HG02885 (cell line): Measurements from ENCODE around the gene TMEM88.
A peak's percentile ranks its signal among the peaks of the same experiment; 100 is the strongest.
"Not testable (repeated sequence)": the region's sequence is repeated elsewhere in the genome, so short reads cannot be mapped to it uniquely, and the experiment has no call there.

Source experiments
- ATAC-seq: cut with Tn5 transposase; IDR thresholded peaks from one replicate; pipeline ENCODE4 v1.9.1; 2021; ENCODE audit warnings: mild to moderate bottlenecking; ENCODE audit not compliant: unreplicated experiment, poor library complexity

The TMEM88 gene

DNA sequence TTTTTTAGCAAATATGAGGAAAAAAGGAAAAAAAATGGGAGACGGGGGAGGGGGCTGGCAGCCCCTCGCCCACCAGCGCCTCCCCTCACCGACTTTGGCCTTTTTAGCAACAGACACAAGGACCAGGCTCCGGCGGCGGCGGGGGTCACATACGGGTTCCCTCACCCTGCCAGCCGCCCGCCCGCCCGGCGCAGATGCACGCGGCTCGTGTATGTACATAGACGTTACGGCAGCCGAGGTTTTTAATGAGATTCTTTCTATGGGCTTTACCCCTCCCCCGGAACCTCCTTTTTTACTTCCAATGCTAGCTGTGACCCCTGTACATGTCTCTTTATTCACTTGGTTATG, 1.2 kb upstream of the TMEM88 start:
- no peak for ATAC-seq

DNA sequence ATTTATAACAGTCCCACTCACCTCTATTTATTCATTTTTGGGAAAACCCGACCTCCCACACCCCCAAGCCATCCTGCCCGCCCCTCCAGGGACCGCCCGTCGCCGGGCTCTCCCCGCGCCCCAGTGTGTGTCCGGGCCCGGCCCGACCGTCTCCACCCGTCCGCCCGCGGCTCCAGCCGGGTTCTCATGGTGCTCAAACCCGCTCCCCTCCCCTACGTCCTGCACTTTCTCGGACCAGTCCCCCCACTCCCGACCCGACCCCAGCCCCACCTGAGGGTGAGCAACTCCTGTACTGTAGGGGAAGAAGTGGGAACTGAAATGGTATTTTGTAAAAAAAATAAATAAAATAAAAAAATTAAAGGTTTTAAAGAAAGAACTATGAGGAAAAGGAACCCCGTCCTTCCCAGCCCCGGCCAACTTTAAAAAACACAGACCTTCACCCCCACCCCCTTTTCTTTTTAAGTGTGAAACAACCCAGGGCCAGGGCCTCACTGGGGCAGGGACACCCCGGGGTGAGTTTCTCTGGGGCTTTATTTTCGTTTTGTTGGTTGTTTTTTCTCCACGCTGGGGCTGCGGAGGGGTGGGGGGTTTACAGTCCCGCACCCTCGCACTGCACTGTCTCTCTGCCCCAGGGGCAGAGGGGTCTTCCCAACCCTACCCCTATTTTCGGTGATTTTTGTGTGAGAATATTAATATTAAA, 638 bp upstream of the TMEM88 start:
- ATAC-seq, result no peak

DNA sequence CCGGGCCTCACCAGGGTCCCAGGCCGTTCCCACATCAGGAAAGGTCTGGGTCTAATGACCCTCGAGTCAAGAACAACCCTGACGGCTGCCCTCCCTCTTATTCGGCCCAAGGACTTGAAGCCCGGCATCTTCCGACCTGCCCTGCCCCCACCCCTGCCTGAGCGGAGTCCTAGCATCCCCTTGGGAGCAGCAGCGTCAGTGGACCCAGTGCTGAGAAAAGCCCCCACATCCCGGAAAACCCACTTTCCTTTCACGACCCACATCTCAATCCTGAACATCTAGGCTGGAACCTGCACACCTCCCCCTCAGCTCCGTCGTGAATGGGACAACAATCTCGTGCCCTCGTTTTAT, 769 bp downstream of the TMEM88 start:
- ATAC-seq, result no peak

DNA sequence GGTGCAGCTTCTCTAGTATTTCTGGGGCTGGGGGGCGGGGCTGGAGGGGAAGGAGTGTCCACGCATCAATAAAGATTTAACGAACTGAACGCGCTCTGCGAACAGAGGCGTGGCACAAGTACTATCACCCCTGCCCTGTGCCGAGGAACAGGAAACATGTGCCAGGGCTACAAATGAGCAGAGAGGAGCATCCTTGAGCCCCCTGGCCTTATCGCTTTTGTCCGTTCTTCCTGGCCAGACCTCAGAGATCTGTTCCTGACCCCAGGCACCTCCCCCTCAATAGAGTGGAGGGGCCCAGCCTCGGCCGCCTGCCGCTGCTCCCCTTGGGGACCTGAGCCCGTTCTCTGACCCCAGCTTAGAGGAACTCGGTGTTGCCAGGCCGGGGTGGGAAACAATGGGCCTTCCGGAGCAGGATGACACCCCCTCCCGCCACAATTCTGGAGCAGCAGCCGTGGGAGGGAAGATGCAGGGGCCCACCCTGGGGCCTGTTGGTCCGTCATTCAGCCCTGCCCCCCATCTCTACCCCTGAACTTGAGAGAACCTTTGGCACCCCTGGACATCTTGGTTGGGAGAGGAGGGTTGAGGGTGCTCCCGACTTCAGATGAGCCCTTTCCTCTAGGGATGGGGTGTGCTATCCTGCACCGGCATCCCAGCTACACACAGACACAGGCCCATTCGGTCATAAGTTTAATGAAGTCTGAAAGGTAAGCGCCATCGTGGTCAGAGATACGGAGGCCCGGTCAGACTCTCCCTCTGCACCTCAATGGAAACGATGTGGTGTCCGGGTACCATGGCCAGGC, 1.3 kb downstream of the TMEM88 start:
- no peak for ATAC-seq

DNA sequence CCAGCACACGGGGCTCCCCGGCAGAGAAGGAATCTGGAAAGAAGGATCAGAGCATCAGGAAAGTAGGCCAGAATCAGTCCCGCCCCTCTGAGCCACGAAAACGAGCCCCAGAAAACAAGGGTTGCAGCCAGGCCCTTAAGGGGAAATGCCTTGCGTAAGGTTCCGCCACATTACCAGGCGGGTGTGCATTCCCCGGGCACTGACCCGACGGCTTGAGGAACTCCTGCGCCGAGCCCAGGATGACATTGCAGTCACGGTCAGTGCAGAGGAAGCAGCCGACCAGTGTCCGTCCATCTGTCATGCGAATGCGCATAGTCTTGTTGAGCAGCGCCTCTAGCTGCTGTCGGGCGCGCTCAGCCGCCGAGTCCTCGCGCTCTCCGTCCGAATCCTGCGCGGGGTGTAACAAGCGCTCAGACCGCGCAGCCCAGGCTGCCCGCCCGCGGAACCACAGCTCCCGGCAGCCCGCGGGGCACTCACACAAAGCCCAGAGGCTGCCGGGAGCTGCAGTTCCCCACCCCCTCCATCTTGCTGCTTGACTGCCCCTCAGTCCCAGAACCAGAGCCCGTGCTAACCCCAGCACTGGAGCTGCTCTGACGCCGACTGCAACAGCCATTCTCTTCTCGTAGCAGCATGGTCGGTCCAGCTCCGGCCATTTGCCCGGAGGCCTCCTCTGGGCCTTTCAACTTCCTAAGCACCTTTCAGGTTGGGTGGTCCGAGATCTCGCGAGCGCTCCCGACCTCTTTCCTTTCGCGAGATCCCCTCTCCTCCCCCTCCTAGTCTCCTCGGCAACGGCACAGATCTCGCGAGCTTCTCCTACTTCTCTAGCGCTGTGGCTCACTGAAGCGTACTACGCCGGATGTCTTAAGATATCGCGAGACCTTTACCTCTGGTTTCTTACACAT, 2.2 kb downstream of the TMEM88 start, which contains the start of gene NAA38:
NAA38 (minus strand) TSS at position 749 of the 902 bp plus-strand sequence; CDS start at position 653, 96 bp downstream.
- ATAC-seq, result peak; percentile 74

DNA sequence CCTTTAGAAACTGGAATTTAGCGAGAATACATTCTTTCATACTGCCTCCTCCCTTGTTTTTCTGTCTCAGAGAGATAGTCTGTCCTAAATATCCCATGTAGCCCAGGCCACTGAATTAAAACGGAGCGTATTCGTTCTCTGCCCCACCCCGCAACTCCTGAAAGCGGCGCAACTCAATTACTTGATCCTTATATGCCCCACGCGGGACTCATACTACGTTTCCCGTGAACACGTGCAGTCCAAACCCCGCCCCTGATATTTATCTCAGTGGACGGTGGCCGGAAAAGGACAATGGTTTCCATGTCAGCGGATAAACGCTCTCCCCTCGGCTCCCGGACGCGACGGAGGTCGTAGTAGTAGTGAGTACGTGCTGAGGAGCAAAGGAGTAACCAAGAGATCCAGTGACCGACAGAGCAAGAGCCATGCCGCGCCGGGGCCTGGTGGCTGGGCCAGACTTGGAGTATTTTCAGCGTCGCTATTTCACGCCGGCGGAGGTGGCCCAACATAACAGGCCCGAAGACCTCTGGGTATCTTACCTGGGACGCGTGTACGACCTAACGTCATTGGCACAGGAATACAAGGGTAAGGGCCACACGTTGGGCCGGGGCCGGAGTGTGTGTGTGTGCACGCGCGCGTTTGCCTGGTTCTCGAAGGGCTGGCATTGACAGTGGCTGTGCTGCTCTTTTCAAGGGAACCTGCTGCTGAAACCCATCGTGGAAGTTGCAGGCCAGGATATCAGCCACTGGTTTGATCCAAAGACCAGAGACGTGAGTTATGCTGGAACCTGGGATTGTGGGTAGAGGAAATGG, 3.1 kb downstream of the TMEM88 start, which contains the start of gene CYB5D1:
CYB5D1 (plus strand) TSS at position 291 of the 809 bp plus-strand sequence; CDS start at position 423, 132 bp downstream.
- ATAC-seq, result peak; percentile 46

DNA sequence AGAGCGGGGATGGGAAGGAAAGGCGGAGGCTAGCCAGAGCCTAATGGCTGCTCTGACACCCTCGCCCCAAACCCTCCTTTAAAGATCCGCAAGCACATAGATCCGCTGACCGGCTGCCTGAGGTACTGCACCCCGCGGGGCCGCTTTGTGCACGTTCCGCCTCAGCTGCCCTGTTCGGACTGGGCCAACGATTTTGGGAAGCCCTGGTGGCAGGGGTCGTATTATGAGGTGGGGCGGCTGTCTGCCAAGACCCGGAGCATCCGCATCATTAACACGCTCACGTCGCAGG, 3.6 kb downstream of the TMEM88 start:
- ATAC-seq, result no peak

DNA sequence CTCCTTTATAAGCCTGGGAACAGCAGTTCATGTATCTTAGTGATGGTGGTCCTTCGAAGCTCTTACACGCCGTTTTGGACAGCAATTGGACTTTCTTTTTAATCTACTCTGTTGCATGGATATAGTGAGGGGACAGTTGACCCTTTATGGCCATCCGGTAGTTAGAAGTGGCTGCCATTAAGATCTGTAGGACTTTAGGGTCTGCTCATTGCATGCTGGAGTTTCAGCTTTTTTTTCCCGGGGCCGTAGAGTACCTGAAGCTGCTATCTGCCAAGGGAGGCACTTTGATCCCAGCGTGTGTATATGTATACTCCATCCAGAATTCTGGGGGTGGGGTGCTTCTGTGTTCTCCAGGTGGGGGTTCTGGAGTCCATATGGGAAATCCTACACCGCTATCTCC, 4.2 kb downstream of the TMEM88 start:
- ATAC-seq, result no peak

DNA sequence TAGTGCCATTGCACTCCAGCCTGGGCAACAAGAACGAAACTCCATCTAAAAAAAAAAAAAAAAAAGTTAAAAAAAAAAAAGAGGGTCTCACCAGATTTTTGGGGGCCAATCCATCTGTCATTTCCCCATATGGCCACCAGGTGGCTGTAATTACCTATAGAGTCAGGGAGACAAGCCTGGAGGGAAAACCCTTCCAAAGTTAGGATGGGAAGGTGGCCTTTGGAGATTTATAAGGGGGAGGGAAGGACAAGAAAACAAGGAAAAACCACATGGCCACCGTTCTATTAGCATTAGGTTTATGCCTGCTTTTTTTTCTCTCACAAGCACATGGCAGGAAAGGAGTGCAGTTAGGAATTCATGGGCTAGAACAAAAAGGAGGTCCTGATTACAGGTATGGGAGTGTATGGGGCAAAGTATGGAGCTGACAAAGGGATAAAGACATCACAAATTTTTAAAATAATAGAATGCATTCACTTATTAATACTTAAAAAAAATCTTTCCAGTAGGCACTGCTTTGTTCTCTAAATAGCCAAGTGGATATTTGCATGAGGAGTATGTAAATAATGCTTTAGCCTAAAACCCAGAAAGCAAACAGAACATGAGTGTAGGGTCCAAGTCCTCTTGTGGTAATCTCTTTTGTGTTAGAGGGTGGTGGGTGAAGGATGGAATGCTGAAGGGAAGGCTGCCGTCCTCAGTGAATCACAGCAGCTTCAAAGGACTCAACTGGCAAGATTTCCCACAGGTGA, 8.0 kb downstream of the TMEM88 start:
- no peak for ATAC-seq

DNA sequence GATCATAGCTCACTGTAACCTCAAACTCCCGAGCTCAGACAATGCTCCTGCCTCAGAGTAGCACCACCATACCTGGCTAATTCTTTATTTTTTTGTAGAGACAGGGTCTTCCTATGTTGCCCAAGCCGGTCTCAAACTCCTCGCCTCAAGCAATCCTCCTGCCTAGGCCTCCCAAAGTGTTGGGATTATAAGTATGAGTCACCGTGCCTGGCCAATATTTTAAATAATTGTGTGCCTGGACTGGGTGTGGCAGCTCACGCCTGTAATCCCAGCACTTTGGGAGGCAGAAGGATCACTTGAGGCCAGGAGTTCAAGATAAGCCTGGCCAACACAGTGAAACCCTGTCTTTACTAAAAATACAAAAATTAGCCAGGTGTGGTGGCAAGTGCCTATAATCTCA, 9.5 kb downstream of the TMEM88 start:
- not testable (repeated sequence) for ATAC-seq

DNA sequence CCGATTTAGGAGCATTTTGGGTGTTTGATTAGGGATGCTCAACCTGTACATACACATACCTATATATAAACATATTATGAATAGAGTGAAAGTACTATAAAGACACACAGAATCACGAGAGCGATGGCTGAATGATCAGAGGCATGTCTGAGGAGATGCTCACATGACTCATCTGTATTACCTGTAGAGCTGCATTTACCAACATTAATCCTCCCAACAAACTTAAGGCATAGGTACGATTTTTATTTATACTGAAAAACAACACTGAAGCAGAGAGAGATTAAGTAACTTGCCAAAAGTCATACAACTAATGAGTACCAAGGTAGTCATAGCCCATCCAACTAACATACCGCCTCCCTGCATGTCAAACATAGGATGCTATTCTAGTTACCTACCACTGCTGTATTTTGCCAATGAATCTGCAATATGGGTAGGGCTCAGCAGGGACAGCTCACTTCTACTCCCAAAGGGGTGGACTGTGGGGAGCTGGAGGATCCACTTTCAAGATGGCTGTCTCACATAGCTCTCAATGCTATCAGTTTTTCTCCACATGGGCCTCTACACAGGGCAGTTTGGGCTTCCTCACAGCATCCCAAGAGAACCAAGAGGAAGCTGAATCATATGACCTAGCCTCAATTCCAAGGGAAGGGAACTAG, 10.3 kb downstream of the TMEM88 start:
- ATAC-seq, result no peak

DNA sequence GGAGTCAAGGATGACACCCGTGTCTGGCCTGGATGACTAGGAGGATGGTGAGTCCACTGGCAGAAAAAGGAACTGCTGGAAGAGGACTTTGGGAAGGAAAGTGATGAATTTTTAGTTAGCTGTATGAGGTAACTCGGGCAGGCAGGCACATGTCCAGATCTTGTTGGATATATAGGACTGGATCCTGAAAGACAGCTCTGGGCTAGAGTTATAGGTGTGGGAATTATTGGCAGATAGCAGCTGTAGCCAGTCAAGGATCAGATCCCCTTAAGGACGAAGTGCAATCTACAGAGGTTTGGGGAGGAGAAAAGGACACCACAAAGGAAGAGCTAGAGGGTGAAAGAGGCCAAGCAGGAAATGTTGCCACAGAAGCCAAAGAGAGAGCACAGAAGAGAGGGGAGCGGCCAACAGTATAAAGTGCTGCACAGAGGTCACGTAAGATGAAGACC, 13.0 kb downstream of the TMEM88 start:
- no peak for ATAC-seq

DNA sequence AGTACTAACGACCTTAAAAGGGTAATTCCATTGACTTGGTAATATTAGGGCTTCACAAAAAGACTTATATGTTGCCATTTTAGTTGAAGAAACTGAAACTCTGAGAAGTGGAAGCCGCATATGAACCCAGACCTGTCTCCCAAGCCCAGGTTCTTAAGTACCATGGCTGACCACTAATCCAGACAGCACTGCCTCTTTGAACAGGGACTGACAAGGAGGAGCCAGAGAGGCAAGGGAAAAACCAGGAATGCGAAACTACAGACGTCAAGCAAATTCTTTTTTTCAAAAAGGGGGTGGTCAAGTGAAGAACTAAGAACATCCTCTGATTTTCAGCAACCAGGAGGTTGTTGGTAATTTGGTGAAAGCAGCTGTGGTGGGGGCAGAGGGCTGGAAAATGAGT, 18.2 kb downstream of the TMEM88 start:
- no peak for ATAC-seq

DNA sequence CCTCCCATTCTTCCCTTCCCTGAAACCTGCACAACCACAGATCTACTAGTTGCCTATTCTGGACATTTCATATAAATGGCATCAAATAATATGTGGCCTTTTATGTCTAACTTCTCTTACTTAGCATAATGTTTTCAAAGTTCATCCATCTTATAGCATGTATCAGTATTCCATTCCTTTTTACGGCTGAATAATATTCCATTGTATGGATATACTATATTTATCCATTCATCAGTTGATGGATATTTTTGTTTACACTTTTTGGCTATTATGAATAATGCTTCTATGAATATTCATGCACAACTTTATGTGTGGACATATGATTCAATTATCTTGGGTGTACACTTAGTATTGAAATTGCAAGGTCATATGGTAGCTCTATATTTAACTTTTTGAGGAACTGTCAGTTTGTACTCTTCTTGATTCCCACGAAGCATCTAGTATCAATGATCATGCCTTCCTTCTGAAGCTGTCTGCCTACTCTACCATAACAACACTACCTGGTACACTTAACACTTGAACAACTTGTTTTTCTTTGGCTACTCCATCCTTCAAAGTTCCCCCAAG, 21.0 kb downstream of the TMEM88 start:
- no peak for ATAC-seq

DNA sequence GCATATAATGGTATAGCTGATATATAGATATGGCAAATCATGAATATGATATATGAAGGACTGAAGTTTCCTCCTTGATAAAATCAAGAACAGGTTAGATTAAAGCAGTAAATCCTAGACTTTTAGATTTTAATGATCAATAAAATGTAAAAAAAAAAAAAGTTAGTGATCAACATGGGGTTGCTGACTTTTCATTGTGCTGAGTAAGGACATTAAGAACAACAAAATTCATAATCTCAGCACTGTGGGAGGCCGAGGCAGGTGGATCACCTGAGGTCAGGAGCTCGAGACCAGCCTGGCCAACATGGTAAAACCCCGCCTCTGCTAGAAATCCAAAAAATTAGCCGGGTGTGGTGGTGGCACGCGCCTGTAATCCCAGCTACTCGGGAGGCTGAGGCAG, 23.4 kb downstream of the TMEM88 start:
- ATAC-seq, result no peak

DNA sequence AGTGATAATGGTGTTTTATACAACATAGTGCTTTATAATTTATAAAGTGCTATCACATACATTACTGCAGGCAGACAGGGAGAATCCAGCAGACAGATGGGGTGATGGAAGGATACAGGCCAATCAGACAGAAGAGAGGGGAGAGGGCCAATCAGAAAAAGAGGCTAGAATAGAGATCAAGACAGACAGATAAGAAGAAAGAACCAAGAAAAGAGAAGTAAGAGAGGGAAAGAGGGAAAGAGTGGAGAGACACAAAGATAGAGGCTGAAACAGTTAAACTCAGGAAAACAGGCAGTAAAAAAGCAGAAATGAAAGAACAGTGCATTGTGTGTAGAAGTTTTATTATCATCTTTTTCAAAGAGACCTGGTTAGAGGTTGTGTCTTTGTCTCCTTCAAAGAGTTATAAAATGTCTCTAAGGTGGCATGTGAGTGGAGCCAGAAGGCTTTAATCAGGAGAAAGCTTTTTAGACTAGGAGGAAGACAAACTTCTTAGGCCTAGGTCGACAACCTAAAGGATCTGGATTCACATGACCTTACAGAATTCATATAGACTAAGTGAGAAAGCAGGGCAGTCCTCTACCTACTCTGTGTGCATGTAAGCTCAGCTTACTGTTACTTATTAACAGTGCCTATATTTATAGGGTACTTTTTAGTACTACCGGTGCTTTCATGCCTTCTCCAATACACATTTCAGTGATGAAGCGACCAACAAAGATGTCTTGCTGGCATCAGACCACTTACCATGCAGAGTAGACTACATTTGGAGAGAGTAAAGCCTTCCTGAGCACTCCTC, 25.4 kb downstream of the TMEM88 start:
- no peak for ATAC-seq

DNA sequence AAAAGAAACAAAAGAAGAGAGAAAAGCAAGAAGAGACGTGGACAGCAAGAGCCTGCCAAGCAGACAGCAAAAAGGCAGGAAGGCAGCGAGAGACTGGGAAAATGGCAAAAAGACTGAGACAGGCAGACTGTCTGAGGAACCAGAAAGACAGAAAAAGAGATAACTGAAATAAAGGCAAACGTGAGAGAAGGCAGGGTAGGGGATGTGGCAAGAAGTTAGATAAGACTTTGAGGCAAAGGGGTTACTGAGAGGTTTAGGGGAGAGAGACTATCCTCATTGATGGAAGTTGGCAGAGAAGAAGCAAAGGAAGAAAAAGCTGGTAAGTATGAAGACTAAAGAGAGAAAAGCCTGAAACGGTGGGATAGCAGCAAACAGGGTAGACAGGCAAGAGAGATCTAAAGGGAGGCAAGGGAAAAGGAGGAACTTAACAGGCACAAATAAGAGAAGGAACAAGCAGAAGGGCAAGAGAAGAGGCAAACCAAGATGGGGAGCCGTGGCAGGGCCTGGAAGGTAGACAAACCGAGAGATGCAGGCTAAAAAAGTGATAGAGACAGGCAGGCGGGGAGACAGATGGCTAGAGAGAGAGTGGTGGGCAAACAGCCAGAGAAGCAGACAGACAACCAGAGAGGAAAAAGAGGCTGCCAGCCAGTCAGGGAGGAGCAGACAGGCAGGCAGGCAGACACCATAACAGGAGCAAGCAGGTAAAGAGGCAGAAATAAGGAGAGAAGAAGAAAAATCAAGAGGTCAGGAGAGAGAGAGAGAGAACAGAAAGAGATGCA, 26.6 kb downstream of the TMEM88 start:
- no peak for ATAC-seq
